ENCODE measurements around the gene C20orf202.

GRCh38 chr20:1247689-1248088 lies 44.4 kb downstream of the C20orf202 start:
- TF ChIP-seq POLR2A (IDR thresholded peaks at IDR 0.05; ENCODE audit: low read length) = no peak
- no peak for TF ChIP-seq GATA1 (IDR thresholded peaks at IDR 0.05; ENCODE audit: low read depth, low read length)
